ENCODE results near the gene GJA9. TPM values are rescaled to one million over a fixed set of nuclear protein-coding genes. Genes with fewer than 3 reads are reported as not detected.

GJA9 gene
- total and polyA plus RNA-seq, 2 donors (not counting 1 experiment from before 2014, with no cell fraction given) = under 0.01 TPM; not detected in 1

GRCh38 chr1:38919130-38919529 is 37.7 kb upstream of the GJA9 start:
- no peak overlapping the region for H3K9ac ChIP-seq (ENCODE audit: insufficient read depth, low read length)
- no peaks in the 10 kb centered on the region for H4K20me1 ChIP-seq (ENCODE audit: control insufficient read depth, extremely low read depth, insufficient read depth, low read length)
- no peaks in the 10 kb centered on the region for H3K36me3 ChIP-seq (ENCODE audit: control insufficient read depth, insufficient read depth, low read length)
- H3K4me2 ChIP-seq (ENCODE audit: extremely low read depth, insufficient read depth, low read length) = no peak overlapping the region
- H3K4me3 ChIP-seq (replicated peaks in 1 of 4; ENCODE audit: control extremely low read depth in 1 of 4, insufficient read depth in 1 of 4, low read depth in 3 of 4, low read length in 4 of 4) = no peak overlapping the region
- no peaks in the 10 kb centered on the region for H3K9me3 ChIP-seq (ENCODE audit: control insufficient read depth, insufficient read depth, low read depth, low read length)
- no peak overlapping the region for H3K27ac ChIP-seq (ENCODE audit: insufficient read depth, low read length)
- no peak overlapping the region for H2AFZ ChIP-seq (ENCODE audit: low read length)
- no peak for DNase-seq (ENCODE audit: low read depth in 2 of 2)
- no peaks in the 10 kb centered on the region for H3K4me1 ChIP-seq (ENCODE audit: control insufficient read depth, extremely low read depth, insufficient read depth, low read length)
- TF ChIP-seq EZH2 (IDR thresholded peaks at IDR 0.05; ENCODE audit: low read length, missing control alignments) (no peak), CTCF (conservative IDR thresholded peaks at IDR 0.05 in 1 of 2, IDR thresholded peaks at IDR 0.05 in 1 of 2; ENCODE audit: low read depth in 1 of 2, low read length in 2 of 2) (no peak)
- H3K27me3 ChIP-seq (ENCODE audit: control insufficient read depth, insufficient read depth, low read length) = no peaks in the 10 kb centered on the region
- H3K79me2 ChIP-seq (ENCODE audit: control insufficient read depth, insufficient read depth, low read length) = no peaks in the 10 kb centered on the region

GRCh38 chr1:38918568-38918967 is 37.2 kb upstream of the GJA9 start:
- Histone ChIP-seq H3K9ac (ENCODE audit: insufficient read depth, low read length) (no peak overlapping the region), H3K27ac (ENCODE audit: insufficient read depth, low read length) (no peak overlapping the region), H3K9me3 (ENCODE audit: control insufficient read depth, insufficient read depth, low read depth, low read length) (no peaks in the 10 kb centered on the region), H3K4me1 (ENCODE audit: control insufficient read depth, extremely low read depth, insufficient read depth, low read length) (no peaks in the 10 kb centered on the region), H3K4me3 (replicated peaks in 1 of 4; ENCODE audit: control extremely low read depth in 1 of 4, insufficient read depth in 1 of 4, low read depth in 3 of 4, low read length in 4 of 4) (no peak overlapping the region), H3K27me3 (ENCODE audit: control insufficient read depth, insufficient read depth, low read length) (no peaks in the 10 kb centered on the region), H4K20me1 (ENCODE audit: control insufficient read depth, extremely low read depth, insufficient read depth, low read length) (no peaks in the 10 kb centered on the region), H3K4me2 (ENCODE audit: extremely low read depth, insufficient read depth, low read length) (no peak overlapping the region), H3K36me3 (ENCODE audit: control insufficient read depth, insufficient read depth, low read length) (no peaks in the 10 kb centered on the region), H3K79me2 (ENCODE audit: control insufficient read depth, insufficient read depth, low read length) (no peaks in the 10 kb centered on the region), H2AFZ (ENCODE audit: low read length) (no peak overlapping the region)
- TF ChIP-seq EZH2 (IDR thresholded peaks at IDR 0.05; ENCODE audit: low read length, missing control alignments) = no peak
- DNase-seq (ENCODE audit: low read depth in 2 of 2) = no peak

- Histone ChIP-seq H3K36me3 (ENCODE audit: control insufficient read depth, insufficient read depth, low read length) (no peaks in the 10 kb centered on the region), H3K27me3 (ENCODE audit: control insufficient read depth, insufficient read depth, low read length) (no peaks in the 10 kb centered on the region), H3K9me3 (ENCODE audit: control insufficient read depth, insufficient read depth, low read depth, low read length) (no peaks in the 10 kb centered on the region), H3K9ac (ENCODE audit: insufficient read depth, low read length) (no peak overlapping the region), H3K4me2 (ENCODE audit: extremely low read depth, insufficient read depth, low read length) (no peak overlapping the region), H2AFZ (ENCODE audit: low read length) (no peak overlapping the region), H3K27ac (ENCODE audit: insufficient read depth, low read length) (no peak overlapping the region), H3K4me3 (replicated peaks in 1 of 4; ENCODE audit: control extremely low read depth in 1 of 4, insufficient read depth in 1 of 4, low read depth in 3 of 4, low read length in 4 of 4) (no peak overlapping the region), H3K4me1 (ENCODE audit: control insufficient read depth, extremely low read depth, insufficient read depth, low read length) (no peaks in the 10 kb centered on the region), H3K79me2 (ENCODE audit: control insufficient read depth, insufficient read depth, low read length) (no peaks in the 10 kb centered on the region), H4K20me1 (ENCODE audit: control insufficient read depth, extremely low read depth, insufficient read depth, low read length) (no peaks in the 10 kb centered on the region)
- TF ChIP-seq CTCF (conservative IDR thresholded peaks at IDR 0.05 in 1 of 2, IDR thresholded peaks at IDR 0.05 in 1 of 2; ENCODE audit: low read depth in 1 of 2, low read length in 2 of 2) (no peak), EZH2 (IDR thresholded peaks at IDR 0.05; ENCODE audit: low read length, missing control alignments) (no peak)
- no peak for DNase-seq (ENCODE audit: low read depth in 2 of 2)
Measured at GRCh38 chr1:38917772-38918171, 36.4 kb upstream of the GJA9 start.

Measured in fibroblast of lung (primary cell).